HS-5 (cell line): ENCODE data around the gene REXO1.
A peak's percentile ranks its signal among the peaks of the same experiment; 100 is the strongest.
"Not testable (repeated sequence)": the region's sequence is repeated elsewhere in the genome, so short reads cannot be mapped to it uniquely, and the experiment has no call there.

Experiments
- DNase-seq: peaks from one replicate; pipeline ENCODE4 v3.0.0-alpha.2; 2012; ENCODE audit warnings: low read depth

The REXO1 gene, protein sequence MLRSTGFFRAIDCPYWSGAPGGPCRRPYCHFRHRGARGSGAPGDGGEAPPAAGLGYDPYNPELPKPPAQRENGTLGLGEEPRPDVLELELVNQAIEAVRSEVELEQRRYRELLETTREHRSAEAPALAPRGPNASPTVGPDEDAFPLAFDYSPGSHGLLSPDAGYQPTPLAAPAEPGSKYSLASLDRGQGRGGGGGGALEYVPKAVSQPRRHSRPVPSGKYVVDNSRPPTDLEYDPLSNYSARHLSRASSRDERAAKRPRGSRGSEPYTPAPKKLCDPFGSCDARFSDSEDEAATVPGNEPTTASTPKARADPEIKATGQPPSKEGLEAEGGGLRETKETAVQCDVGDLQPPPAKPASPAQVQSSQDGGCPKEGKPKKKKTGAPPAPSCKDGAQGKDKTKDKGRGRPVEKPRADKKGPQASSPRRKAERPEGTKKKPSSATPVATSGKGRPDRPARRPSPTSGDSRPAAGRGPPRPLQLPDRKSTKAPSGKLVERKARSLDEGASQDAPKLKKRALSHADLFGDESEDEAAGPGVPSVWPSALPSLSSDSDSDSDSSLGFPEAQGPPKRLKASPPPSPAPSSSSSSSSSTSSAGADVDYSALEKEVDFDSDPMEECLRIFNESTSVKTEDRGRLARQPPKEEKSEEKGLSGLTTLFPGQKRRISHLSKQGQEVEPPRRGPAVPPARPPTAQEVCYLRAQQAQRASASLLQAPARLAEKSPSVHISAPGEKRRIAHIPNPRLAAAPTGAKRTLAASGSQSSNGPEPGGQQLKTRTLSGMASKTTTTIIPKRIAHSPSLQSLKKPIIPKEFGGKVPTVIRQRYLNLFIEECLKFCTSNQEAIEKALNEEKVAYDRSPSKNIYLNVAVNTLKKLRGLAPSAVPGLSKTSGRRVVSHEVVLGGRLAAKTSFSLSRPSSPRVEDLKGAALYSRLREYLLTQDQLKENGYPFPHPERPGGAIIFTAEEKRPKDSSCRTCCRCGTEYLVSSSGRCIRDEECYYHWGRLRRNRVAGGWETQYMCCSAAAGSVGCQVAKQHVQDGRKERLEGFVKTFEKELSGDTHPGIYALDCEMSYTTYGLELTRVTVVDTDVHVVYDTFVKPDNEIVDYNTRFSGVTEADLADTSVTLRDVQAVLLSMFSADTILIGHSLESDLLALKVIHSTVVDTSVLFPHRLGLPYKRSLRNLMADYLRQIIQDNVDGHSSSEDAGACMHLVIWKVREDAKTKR

GRCh38 chr19:1848399-1849131, at the start of gene REXO1:
Gene REXO1 (minus strand): TSS chr19:1848483. CDS start chr19:1848358, 125 bp downstream.
- peak; percentile 77 for DNase-seq

DNA sequence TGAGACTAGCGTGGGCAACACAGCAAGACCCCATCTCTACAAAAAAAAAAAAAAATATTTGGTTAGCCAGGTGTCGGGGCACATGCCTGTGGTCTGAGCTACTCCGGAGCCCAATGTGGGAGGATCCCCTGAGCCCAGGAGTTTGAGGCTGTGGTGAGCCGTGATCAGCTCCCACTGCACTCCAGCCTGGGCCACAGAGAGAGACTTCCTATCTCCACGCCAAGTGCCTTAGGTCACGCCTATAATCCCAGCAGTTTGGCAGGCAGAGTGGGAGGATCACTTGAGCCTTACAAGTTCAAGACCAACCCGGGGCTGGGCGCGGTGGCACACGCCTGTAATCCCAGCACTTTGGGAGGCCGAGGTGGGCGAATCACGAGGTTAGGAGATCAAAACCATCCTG, 48.2 kb upstream of the REXO1 start:
- DNase-seq: no peak

- DNase-seq: no peak
These were observed 45.5 kb upstream of the REXO1 start for GRCh38 chr19:1893791-1894190.

GRCh38 chr19:1889907-1890306, 41.6 kb upstream of the REXO1 start:
- DNase-seq: no peak

GRCh38 chr19:1888385-1888784, 40.1 kb upstream of the REXO1 start:
- DNase-seq: no peak

DNA sequence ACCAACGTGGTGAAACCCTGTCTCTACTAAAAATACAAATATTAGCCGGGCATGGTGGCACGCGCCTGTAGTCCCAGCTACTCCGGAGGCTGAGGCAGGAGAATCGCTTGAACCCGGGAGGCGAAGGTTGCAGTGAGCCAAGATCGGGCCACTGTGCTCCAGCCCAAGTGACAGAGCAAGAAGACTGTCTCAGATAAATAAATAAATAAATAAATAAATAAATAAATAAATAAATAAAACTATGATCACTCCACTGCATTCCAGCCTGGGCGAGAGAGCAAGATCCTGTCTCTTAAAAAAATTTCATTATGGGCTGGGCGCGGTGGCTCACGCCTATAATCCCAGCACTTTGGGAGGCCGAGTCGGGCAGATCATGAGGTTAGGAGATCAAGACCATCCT, 38.1 kb upstream of the REXO1 start:
- DNase-seq: not testable (repeated sequence)

- DNase-seq: not testable (repeated sequence)
These were observed 37.3 kb upstream of the REXO1 start, which contains the start of gene ABHD17A for GRCh38 chr19:1885398-1886119. Gene ABHD17A (minus strand): TSS chr19:1885496. CDS start chr19:1881566, 3,930 bp downstream.

DNA sequence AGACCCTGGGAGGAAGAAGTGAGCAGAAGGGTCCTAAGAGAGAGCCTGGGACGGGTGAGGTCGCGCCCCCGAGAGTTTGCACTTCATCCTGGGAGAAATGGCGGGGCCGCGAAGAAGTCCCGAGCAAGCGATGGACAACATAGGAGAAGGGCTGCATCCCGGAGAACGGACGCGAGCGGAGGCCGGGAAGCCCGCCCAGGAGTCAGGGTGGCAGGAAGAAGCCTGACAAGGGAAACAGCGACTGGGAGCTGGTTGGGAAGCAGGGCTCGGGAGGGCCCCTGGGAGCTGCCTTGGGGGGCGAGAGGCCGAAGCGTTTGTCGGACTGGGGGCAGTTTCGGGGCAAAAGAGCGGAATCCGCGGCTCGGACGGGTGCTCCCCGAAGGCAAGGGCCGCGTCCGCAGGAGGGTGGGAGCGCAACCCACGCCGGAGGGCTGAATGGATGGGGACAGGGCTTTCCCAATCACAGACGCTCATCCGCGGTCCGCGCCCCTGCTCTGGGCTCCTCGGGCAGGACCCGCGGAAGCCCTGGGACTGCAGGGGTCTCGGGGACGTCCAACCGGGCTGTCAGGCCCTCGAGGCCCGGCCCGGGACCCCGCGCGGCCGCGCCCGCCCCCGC, 36.5 kb upstream of the REXO1 start:
- no peak for DNase-seq

DNA sequence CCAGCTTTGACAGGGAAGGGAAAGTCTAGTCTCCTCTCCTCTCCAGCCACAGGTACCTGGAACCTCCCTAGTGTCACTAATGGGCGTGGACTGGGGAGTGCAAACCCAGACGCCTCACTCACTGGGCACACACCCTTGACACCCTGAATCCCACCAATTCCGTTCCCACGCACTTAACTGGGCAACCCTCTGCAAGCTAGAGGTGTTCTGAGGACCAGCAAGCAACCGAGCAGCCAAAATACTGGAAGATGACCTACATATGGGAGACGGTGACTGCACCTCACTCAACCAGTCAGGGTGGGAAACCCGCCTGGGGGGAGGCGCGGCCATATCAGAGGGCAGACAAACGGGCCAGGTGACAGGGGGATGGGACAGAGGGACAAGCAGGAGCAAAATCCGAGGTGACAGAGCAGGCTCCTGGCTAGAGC, 36.0 kb upstream of the REXO1 start:
- no peak for DNase-seq

GRCh38 chr19:1883784-1884183, 35.5 kb upstream of the REXO1 start:
- no peak for DNase-seq

DNA sequence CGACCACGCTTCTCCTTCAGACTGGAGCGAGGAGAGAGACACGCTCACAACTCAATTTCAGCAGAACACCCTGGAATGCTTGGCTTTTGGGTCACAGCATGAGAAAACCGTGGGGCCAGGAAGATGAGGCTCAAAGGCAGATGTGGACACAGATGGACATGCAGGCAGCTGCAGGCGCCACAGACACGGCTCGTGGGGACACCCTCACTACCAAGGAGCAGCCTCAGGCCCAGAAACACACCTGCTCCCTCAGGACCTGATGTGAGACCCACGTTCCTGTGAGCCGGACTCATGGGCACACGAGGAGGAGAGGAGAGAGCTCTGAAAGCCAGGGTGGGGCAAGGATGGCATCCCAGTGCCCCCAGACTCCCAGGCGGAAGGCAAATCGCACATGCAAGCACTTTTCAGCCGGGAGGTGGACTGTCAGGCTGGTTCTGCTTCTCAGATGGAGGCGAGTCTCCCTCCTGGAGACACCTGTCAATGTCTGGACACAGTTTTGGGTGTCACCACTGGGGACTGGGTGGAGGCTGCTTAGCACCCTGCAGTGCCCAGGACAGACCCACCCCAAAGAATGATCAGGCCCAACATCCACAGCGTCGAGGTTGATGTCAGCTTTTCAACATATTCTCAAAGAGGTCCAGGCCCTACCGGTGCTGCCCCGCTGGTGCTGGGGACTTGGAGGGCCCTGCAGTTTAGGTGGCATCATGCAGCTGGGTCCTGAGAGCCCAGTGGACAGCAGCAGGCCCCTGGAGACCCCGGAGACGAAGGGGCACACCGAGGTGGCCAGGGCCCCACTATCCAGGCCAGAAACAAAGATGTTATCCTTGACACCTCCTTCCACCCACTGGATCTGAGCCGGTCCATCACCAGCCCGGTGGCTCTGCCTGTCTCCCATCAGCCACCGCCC, 34.8 kb upstream of the REXO1 start:
- DNase-seq: no peak

- no peak for DNase-seq
These were observed 34.0 kb upstream of the REXO1 start for GRCh38 chr19:1882089-1882785.

- DNase-seq: not testable (repeated sequence)
These were observed 33.3 kb upstream of the REXO1 start for GRCh38 chr19:1881393-1882088.

- no peak for DNase-seq
These were observed 32.5 kb upstream of the REXO1 start for GRCh38 chr19:1880611-1881392.

DNA sequence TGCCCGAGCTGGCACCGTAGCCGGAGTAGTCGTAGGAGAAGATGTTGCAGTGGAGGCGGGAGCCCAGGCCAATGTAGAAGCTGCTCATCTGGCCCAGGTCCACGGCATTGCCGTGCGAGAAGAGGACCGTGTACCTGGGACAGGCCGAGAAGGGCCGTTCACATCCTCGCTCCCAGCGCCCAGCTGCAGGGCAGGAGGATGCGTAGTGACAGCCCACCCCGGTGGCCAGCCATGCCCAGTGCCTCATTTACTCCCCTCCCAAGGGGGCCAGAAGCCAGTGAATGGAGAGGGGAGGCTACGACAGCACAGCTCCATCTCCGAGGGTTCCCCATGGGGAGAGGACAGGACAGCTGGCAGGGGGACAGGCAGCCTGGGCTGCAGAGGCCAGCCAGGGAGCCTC, 31.7 kb upstream of the REXO1 start:
- not testable (repeated sequence) for DNase-seq

GRCh38 chr19:1878583-1878982, 30.3 kb upstream of the REXO1 start:
- not testable (repeated sequence) for DNase-seq

DNA sequence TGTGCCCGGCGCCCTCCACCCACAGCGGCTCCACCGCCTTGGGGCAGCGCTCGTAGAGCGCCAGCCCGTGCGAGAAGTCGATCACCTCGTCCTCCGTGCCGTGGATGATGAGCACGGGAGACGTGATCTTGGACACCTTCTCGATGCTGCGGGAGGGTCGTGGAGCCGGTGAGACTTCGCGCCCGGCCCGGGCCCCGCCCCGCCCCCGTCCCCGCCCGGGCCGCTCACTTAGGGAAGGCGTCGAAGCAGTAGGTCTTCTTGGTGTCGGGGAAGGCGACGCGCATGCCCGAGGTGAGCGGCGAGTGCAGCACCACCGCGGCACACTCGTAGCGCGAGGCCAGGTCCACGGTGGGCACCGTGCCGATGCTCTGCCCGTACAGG, 29.0 kb upstream of the REXO1 start:
- not testable (repeated sequence) for DNase-seq
